GM12801 (cell line): Measurements from ENCODE around the gene HOPX.

Experiments used
- TF ChIP-seq, protein P1 (sequence below): IDR thresholded peaks from one replicate; pipeline ENCODE4 v1.5.1; 2011; ENCODE audit warnings: control low read depth; ENCODE audit not compliant: insufficient read length; ENCODE audit errors: extremely low read depth

HOPX gene

DNA sequence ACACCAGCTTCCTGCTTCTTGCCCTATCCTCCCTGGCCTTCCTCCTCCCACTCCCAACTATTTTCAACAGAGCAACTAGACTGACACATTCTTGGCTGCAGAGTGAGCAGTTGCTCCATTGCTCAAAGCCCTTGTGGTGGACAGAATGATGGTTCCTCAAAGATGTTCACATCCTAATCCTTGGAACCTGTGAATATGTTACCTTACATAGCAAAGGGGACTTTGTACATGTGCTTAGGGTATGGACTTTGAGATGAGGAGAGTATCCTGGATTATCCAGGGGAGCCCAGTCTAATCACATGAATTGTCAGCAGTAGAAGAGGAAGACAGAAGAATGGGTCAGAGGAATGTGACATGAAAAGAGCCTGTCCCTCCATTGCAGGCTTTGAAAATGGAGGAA lies 24.9 kb upstream of the HOPX start:
- TF ChIP-seq, protein P1, sequence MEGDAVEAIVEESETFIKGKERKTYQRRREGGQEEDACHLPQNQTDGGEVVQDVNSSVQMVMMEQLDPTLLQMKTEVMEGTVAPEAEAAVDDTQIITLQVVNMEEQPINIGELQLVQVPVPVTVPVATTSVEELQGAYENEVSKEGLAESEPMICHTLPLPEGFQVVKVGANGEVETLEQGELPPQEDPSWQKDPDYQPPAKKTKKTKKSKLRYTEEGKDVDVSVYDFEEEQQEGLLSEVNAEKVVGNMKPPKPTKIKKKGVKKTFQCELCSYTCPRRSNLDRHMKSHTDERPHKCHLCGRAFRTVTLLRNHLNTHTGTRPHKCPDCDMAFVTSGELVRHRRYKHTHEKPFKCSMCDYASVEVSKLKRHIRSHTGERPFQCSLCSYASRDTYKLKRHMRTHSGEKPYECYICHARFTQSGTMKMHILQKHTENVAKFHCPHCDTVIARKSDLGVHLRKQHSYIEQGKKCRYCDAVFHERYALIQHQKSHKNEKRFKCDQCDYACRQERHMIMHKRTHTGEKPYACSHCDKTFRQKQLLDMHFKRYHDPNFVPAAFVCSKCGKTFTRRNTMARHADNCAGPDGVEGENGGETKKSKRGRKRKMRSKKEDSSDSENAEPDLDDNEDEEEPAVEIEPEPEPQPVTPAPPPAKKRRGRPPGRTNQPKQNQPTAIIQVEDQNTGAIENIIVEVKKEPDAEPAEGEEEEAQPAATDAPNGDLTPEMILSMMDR = no peak

DNA sequence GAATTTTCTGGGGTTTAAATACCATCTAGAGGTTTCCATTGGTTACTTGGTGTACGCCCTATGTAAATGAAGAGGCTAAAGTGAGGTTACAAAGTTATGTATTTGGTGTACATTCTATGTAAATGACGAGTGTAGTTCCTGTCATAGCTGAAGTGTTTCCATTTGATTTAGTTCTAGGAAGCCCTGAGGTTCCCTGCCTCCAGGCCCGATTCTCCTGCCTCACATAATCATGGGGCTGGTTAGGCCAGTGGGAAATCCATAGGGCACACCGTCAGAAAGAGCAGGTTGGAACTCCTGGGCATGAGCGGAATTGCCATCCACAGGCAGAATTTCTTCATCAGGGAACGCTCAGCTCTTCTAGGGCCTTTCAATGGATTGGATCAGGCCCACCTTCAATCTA lies 24.2 kb upstream of the HOPX start:
- TF ChIP-seq, protein P1 = no peak

DNA sequence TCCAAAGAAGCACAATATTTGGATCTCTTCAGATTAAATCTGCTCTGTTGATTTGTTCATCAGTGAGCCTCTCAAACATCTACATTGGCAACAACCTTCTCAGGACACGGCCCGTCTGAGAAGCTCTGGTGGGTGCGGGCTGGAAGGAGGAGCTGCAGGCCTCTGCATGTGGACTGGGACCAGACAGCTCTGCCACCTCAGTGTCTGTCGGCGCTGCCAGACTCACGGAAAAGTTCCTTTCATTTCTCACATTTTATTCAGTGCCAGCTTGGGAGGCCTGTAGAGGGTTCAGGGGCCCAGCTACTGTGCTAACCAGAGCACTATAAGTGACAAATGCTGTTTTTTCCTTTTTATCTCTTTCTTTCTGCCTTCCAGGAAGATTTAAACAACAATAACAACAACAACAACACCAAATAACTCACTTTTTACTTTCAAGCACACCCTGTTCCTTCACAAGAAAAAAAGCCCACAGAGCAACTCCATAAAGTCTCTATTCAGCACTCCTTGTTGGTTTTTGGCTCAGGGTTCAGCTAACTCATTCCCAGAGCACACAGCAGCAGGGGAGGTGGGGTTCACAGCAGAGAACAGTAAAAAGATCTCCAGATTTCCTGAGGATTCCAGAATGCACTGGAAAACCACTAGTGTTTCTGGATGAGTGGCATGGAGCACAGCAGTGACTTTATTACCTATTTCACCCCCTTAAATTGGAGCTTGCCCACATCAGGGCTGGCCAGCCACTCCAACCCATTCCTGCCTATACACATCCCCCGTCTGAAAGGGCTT lies 23.2 kb upstream of the HOPX start:
- TF ChIP-seq, protein P1 = no peak

DNA sequence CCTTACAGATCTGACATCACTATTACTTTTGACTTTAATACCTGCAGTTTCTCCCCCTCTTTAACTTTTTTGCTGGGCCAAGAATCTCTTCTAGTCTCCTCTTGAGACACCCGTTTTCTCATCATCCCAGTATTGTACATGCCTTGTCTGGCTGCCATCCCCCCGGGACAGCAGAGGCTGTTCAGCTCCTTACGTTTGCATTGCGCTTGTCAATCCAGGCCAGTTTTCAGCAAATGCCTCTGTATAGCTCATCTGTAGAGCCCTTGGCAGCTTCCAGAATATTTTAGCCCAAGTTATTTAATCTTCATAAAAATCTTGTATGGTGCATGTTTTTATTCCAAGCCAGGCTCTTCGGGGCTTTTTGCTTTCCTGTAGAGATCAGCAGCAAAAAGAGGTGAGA lies 22.3 kb upstream of the HOPX start:
- TF ChIP-seq, protein P1 = no peak

DNA sequence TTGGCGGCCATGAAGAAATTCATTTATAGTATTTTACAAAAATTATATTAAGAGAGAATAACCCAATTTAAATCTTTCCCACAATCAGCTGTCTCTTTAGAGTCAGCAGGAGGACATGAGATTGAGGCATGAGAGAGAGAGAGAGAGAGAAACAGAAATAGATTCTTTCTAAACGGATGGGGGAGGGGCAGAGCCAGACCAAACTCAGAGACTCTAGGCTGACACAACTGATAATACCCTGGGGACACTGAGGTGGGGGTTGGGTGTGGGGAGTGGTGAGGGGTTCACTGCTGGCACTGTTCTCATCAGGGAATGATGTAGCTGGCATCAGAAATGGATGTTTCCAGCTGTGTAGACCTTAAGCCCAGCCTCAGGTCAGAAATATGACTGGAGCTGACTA lies 20.5 kb upstream of the HOPX start:
- TF ChIP-seq, protein P1 = no peak

DNA sequence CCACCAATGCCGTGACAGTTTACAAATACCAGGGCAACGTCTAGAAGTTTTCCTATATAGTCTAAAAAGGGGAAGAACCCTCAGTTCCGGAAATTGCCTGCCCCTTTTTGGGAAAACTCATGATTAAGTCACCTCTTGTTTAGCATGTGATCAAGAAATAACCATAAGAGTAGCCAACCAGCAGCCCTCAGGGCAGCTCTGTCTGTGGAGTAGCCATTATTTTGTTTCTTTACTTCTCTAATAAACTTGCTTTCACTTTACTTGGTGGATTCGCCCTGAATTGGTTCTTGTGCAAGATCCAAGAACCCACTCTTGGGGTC lies 20.0 kb upstream of the HOPX start:
- TF ChIP-seq, protein P1 = no peak

DNA sequence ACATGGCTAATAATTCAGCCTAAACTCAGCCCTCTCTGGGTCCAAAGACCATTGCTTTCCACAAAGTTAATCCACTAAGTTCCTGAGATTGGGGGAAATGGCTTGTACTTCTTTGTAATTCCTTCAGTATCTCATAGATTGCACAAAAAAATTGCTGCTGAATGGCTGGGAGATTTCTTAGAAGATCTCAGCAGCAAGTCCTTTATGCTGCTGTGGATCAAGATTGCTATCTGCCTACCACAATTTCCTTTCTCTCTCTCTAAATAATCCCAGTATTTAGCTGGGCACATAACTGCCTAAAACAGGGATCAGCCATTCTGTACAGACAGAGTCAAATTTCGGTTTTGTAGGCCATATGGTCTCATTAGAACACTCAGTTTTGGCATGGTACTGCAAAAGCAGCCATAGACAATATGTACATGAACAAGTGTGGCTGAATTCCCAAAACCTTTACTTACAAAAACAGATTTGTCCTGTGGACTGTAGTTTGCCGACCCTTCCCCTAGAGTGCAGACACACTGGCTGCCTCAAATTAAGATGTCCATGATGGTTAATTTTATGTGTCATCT lies 18.5 kb upstream of the HOPX start:
- TF ChIP-seq, protein P1 = no peak
